Stimulated activated CD8-positive, alpha-beta memory T cell treated with anti-CD3 and anti-CD28 coated beads, Interleukin-15, amount 100 ng/mL, for 24 hours (primary cell): ENCODE results near the gene ALG1.
"Not testable (repeated sequence)": the region's sequence is repeated elsewhere in the genome, so short reads cannot be mapped to it uniquely, and the experiment has no call there.

ENCODE experiments used
- DNase-seq: peaks from one replicate; pipeline ENCODE4 v3.0.0-alpha.2; 2020; ENCODE audit warnings: low read depth

Gene ALG1

GRCh38 chr16:5073771-5074170 is 2.1 kb downstream of the ALG1 start:
- DNase-seq: not testable (repeated sequence)

GRCh38 chr16:5075637-5076036 is 4.0 kb downstream of the ALG1 start:
- DNase-seq: no peak

GRCh38 chr16:5077304-5077703 is 5.7 kb downstream of the ALG1 start:
- DNase-seq: no peak

- no peak for DNase-seq
Observed at GRCh38 chr16:5078626-5079025, 7.0 kb downstream of the ALG1 start.

GRCh38 chr16:5080461-5080860 is 8.8 kb downstream of the ALG1 start:
- not testable (repeated sequence) for DNase-seq

GRCh38 chr16:5080996-5081395 is 9.4 kb downstream of the ALG1 start:
- DNase-seq: not testable (repeated sequence)

GRCh38 chr16:5083646-5084045 is 12.0 kb downstream of the ALG1 start:
- not testable (repeated sequence) for DNase-seq

GRCh38 chr16:5084099-5084731 is 12.6 kb downstream of the ALG1 start:
- DNase-seq: not testable (repeated sequence)

- DNase-seq: peak; percentile 16
Observed at GRCh38 chr16:5084802-5085201, 13.2 kb downstream of the ALG1 start.

GRCh38 chr16:5085716-5086115 is 14.1 kb downstream of the ALG1 start:
- DNase-seq: not testable (repeated sequence)

GRCh38 chr16:5088086-5088790 is 16.6 kb downstream of the ALG1 start:
- DNase-seq: not testable (repeated sequence)

- DNase-seq: not testable (repeated sequence)
Observed at GRCh38 chr16:5088936-5089335, 17.3 kb downstream of the ALG1 start.

- not testable (repeated sequence) for DNase-seq
Observed at GRCh38 chr16:5089911-5090555, 18.4 kb downstream of the ALG1 start.

GRCh38 chr16:5090592-5090991 is 18.9 kb downstream of the ALG1 start:
- not testable (repeated sequence) for DNase-seq

- DNase-seq: not testable (repeated sequence)
Observed at GRCh38 chr16:5093081-5093480, 21.4 kb downstream of the ALG1 start.

- not testable (repeated sequence) for DNase-seq
Observed at GRCh38 chr16:5093746-5094145, 22.1 kb downstream of the ALG1 start.

GRCh38 chr16:5095145-5095830 is 23.6 kb downstream of the ALG1 start:
- DNase-seq: not testable (repeated sequence)

- not testable (repeated sequence) for DNase-seq
Observed at GRCh38 chr16:5096437-5097060, 24.9 kb downstream of the ALG1 start.

GRCh38 chr16:5097061-5097469 is 25.4 kb downstream of the ALG1 start:
- DNase-seq: peak; percentile 15

- DNase-seq: peak; percentile 83
Observed at GRCh38 chr16:5097470-5098220, 26.0 kb downstream of the ALG1 start, which contains the start of gene EEF2KMT. Gene EEF2KMT, minus strand, starts transcription at chr16:5097795. Its CDS starts 56 bp downstream, at chr16:5097739.
